Astrocyte (in vitro differentiated cells and primary cell): ENCODE measurements around the gene STT3B. TPM values are rescaled to one million over a fixed set of nuclear protein-coding genes. Genes with fewer than 3 reads are reported as not detected.
"Not testable (repeated sequence)": the region's sequence is repeated elsewhere in the genome, so short reads cannot be mapped to it uniquely, and the experiment has no call there.

Source experiments
- DNase-seq: peaks from one replicate; pipeline ENCODE4 v3.0.0-alpha.2; 2010; ENCODE audit warnings: low read depth
- FAIRE-seq: peaks from 2 replicates; lab custom pipeline; 2011; peaks lifted over from hg19 to GRCh38; lab: Jason Lieb, UNC
- H2AFZ ChIP-seq: 2 replicates; pipeline ENCODE4 v1.6.0; 2012; ENCODE audit warnings: low read depth, low read length, inconsistent platforms
- H3K27ac ChIP-seq: 2 replicates; pipeline ENCODE4 v1.5.1; 2011; ENCODE audit warnings: low read depth, low read length, inconsistent platforms
- H3K27me3 ChIP-seq: 2 replicates; pipeline ENCODE4 v1.6.0; 2011; ENCODE audit warnings: low read length, inconsistent platforms; ENCODE audit not compliant: insufficient read depth
- H3K36me3 ChIP-seq: 2 replicates; pipeline ENCODE4 v1.5.1; 2011; ENCODE audit warnings: low read length, inconsistent platforms; ENCODE audit not compliant: insufficient read depth
- H3K4me1 ChIP-seq: 2 replicates; pipeline ENCODE4 v1.5.1; 2011; ENCODE audit warnings: low read length, inconsistent platforms; ENCODE audit not compliant: insufficient read depth
- H3K4me2 ChIP-seq: 2 replicates; pipeline ENCODE4 v1.6.0; 2012; ENCODE audit warnings: low read length, inconsistent platforms
- H3K4me3 ChIP-seq: 2 replicates; pipeline ENCODE4 v1.5.1; 2011; ENCODE audit warnings: low read depth, mild to moderate bottlenecking, low read length, inconsistent platforms; ENCODE audit not compliant: insufficient read depth
- H3K79me2 ChIP-seq: 2 replicates; pipeline ENCODE4 v1.6.0; 2012; ENCODE audit warnings: mild to moderate bottlenecking, low read length, inconsistent platforms; ENCODE audit not compliant: insufficient read depth
- H3K9ac ChIP-seq: 2 replicates; pipeline ENCODE4 v1.6.0; 2012; ENCODE audit warnings: mild to moderate bottlenecking, low read length, inconsistent platforms
- H3K9me3 ChIP-seq: 2 replicates; pipeline ENCODE4 v1.5.1; 2012; ENCODE audit warnings: low read depth, mild to moderate bottlenecking, low read length, inconsistent platforms; ENCODE audit not compliant: insufficient read depth
- H4K20me1 ChIP-seq: 2 replicates; pipeline ENCODE4 v1.6.0; 2012; ENCODE audit warnings: low read length, inconsistent platforms; ENCODE audit not compliant: insufficient read depth
- H3K27ac Mint-ChIP-seq: one replicate; pipeline ENCODE4 v1.8.0; 2021; ENCODE audit warnings: mild to moderate bottlenecking, mixed read lengths; ENCODE audit not compliant: unreplicated experiment
- H3K27me3 Mint-ChIP-seq: one replicate; pipeline ENCODE4 v1.8.0; 2021; ENCODE audit warnings: low read depth, mixed read lengths; ENCODE audit not compliant: unreplicated experiment
- H3K36me3 Mint-ChIP-seq: one replicate; pipeline ENCODE4 v1.8.0; 2021; ENCODE audit warnings: low read depth, mixed read lengths; ENCODE audit not compliant: unreplicated experiment
- H3K4me1 Mint-ChIP-seq: one replicate; pipeline ENCODE4 v1.8.0; 2021; ENCODE audit warnings: low read depth, mixed read lengths; ENCODE audit not compliant: unreplicated experiment
- H3K4me3 Mint-ChIP-seq: one replicate; pipeline ENCODE4 v1.8.0; 2021; ENCODE audit warnings: mild to moderate bottlenecking, moderate library complexity, mixed read lengths; ENCODE audit not compliant: unreplicated experiment
- H3K9me3 Mint-ChIP-seq: one replicate; pipeline ENCODE4 v1.8.0; 2021; ENCODE audit warnings: mild to moderate bottlenecking, mixed read lengths; ENCODE audit not compliant: unreplicated experiment
- CTCF ChIP-seq: IDR thresholded peaks from 2 replicates; pipeline ENCODE4 v1.5.1; 2011; ENCODE audit warnings: low read depth, mild to moderate bottlenecking, inconsistent platforms, low read length, moderate library complexity; ENCODE audit not compliant: insufficient read depth
- EZH2 ChIP-seq: IDR thresholded peaks from 2 replicates; pipeline ENCODE4 v1.6.1; 2012; ENCODE audit warnings: mild to moderate bottlenecking, low read length, inconsistent platforms; ENCODE audit not compliant: insufficient read depth
- total RNA-seq: library from RNA; stranded (reverse); gene quantifications from 2 replicates; pipeline ENCODE4 v1.2.1, GENCODE V29; 2021

STT3B gene
- total RNA-seq, 1 donor from 2014 or later = 156 TPM

- no peak overlapping the region for H2AFZ ChIP-seq
- H3K4me2 ChIP-seq = no peak overlapping the region
- H3K27me3 ChIP-seq = peaks cover 17% of the 10 kb centered on the region
- no peak overlapping the region for H3K27ac ChIP-seq
- Mint-ChIP-seq H3K4me3 (no peak overlapping the region), H3K27ac (no peak overlapping the region), H3K27me3 (peaks cover 33% of the 10 kb centered on the region), H3K36me3 (no peaks in the 10 kb centered on the region), H3K4me1 (no peaks in the 10 kb centered on the region), H3K9me3 (no peaks in the 10 kb centered on the region)
- TF ChIP-seq EZH2 = no peak
- no peaks in the 10 kb centered on the region for H3K4me1 ChIP-seq
- H3K4me3 ChIP-seq = no peak overlapping the region
- no peaks in the 10 kb centered on the region for H4K20me1 ChIP-seq
- DNase-seq (no peak), FAIRE-seq (no peak)
- no peaks in the 10 kb centered on the region for H3K36me3 ChIP-seq
- no peaks in the 10 kb centered on the region for H3K79me2 ChIP-seq
- H3K9me3 ChIP-seq = no peaks in the 10 kb centered on the region
- H3K9ac ChIP-seq = no peak overlapping the region
These were observed 27.2 kb upstream of the STT3B start for GRCh38 chr3:31505371-31506048.

GRCh38 chr3:31506515-31506914 is 26.2 kb upstream of the STT3B start:
- H4K20me1 ChIP-seq, H3K36me3 Mint-ChIP-seq, H3K36me3 ChIP-seq, H3K27ac ChIP-seq, H3K4me1 Mint-ChIP-seq, H3K79me2 ChIP-seq, H3K27ac Mint-ChIP-seq, H3K9me3 ChIP-seq, H3K9ac ChIP-seq, H3K4me3 Mint-ChIP-seq, H3K4me2 ChIP-seq, H3K9me3 Mint-ChIP-seq, FAIRE-seq, H2AFZ ChIP-seq, H3K4me3 ChIP-seq, H3K4me1 ChIP-seq, DNase-seq: not testable (repeated sequence)
- H3K27me3 Mint-ChIP-seq = peaks cover 33% of the 10 kb centered on the region
- peaks cover 17% of the 10 kb centered on the region for H3K27me3 ChIP-seq

- Histone ChIP-seq H4K20me1 (no peaks in the 10 kb centered on the region), H3K79me2 (no peaks in the 10 kb centered on the region), H3K27me3 (peaks cover 17% of the 10 kb centered on the region), H3K27ac (no peak overlapping the region), H3K9me3 (no peaks in the 10 kb centered on the region), H3K4me2 (no peak overlapping the region), H3K36me3 (no peaks in the 10 kb centered on the region), H3K9ac (no peak overlapping the region), H3K4me1 (no peaks in the 10 kb centered on the region), H3K4me3 (no peak overlapping the region), H2AFZ (no peak overlapping the region)
- Mint-ChIP-seq H3K36me3 (no peaks in the 10 kb centered on the region), H3K4me1 (no peaks in the 10 kb centered on the region), H3K4me3 (no peak overlapping the region), H3K9me3 (no peaks in the 10 kb centered on the region), H3K27ac (no peak overlapping the region), H3K27me3 (peaks cover 29% of the 10 kb centered on the region)
- no peak for TF ChIP-seq EZH2
- TF ChIP-seq CTCF = no peak
- no peak for FAIRE-seq
- DNase-seq = no peak
These were observed 24.1 kb upstream of the STT3B start for GRCh38 chr3:31508452-31509146.
